Stimulated activated naive CD8-positive, alpha-beta T cell treated with anti-CD3 and anti-CD28 coated beads, Interleukin-15, Interleukin-2, amounts not matched to agents 100 ng/mL and 50 ng/mL, for 24 hours (primary cell): ENCODE results near the gene RTN4.
"Not testable (repeated sequence)": the region's sequence is repeated elsewhere in the genome, so short reads cannot be mapped to it uniquely, and the experiment has no call there.

Source experiments
- H3K27ac Mint-ChIP-seq: one replicate; pipeline ENCODE4 v1.8.0; 2021; ENCODE audit warnings: mild to moderate bottlenecking, mixed read lengths
- H3K27me3 Mint-ChIP-seq: one replicate; pipeline ENCODE4 v1.8.0; 2021; ENCODE audit warnings: mixed read lengths
- H3K36me3 Mint-ChIP-seq: one replicate; pipeline ENCODE4 v1.8.0; 2021; ENCODE audit warnings: low read depth, mixed read lengths
- H3K4me1 Mint-ChIP-seq: one replicate; pipeline ENCODE4 v1.8.0; 2021; ENCODE audit warnings: low read depth, mixed read lengths
- H3K4me3 Mint-ChIP-seq: one replicate; pipeline ENCODE4 v1.8.0; 2021; ENCODE audit warnings: mild to moderate bottlenecking, mixed read lengths
- H3K9me3 Mint-ChIP-seq: one replicate; pipeline ENCODE4 v1.8.0; 2021; ENCODE audit warnings: mixed read lengths

RTN4 gene

GRCh38 chr2:55050100-55050994 is at the start of gene RTN4:
TSS of gene RTN4 (minus strand) at chr2:55050451. CDS start at chr2:55050300, 151 bp downstream.
- H3K27me3 Mint-ChIP-seq = no peaks in the 10 kb centered on the region
- no peaks in the 10 kb centered on the region for H3K9me3 Mint-ChIP-seq
- peak within 1 kb of the TSS; percentile 100 for H3K27ac Mint-ChIP-seq
- peaks cover 4% of the 10 kb centered on the region for H3K36me3 Mint-ChIP-seq
- peaks cover 70% of the 10 kb centered on the region for H3K4me1 Mint-ChIP-seq
- H3K4me3 Mint-ChIP-seq = peak within 1 kb of the TSS; percentile 100

DNA sequence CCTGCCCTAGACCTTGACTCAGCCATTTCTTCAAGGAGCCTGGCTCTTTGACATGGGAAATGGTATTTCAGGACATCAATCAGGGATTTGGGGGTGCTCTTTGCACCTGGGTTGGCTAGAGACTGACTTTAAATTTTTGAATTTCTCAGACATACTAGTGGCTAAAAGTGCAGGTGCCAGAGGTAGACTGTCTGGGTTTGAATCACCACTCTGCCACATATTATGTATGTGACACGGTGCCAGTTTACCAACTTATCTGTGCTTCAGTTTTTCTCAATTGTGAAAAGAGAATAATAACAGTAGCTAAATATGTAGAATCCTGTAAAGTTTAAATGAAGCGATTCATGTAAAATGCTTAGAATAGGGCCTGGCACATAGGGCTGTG is 49.2 kb upstream of the RTN4 start:
- H3K4me3 Mint-ChIP-seq = no peak overlapping the region
- no peaks in the 10 kb centered on the region for H3K36me3 Mint-ChIP-seq
- H3K27ac Mint-ChIP-seq = peak overlapping the region; percentile 78
- peaks cover 19% of the 10 kb centered on the region for H3K4me1 Mint-ChIP-seq
- H3K9me3 Mint-ChIP-seq = no peaks in the 10 kb centered on the region
- no peaks in the 10 kb centered on the region for H3K27me3 Mint-ChIP-seq

- Mint-ChIP-seq H3K4me1 (peaks cover 15% of the 10 kb centered on the region), H3K4me3 (no peak overlapping the region), H3K9me3 (no peaks in the 10 kb centered on the region), H3K27ac (no peak overlapping the region), H3K27me3 (no peaks in the 10 kb centered on the region), H3K36me3 (no peaks in the 10 kb centered on the region)
These were observed 47.5 kb upstream of the RTN4 start for GRCh38 chr2:55097461-55098410.

DNA sequence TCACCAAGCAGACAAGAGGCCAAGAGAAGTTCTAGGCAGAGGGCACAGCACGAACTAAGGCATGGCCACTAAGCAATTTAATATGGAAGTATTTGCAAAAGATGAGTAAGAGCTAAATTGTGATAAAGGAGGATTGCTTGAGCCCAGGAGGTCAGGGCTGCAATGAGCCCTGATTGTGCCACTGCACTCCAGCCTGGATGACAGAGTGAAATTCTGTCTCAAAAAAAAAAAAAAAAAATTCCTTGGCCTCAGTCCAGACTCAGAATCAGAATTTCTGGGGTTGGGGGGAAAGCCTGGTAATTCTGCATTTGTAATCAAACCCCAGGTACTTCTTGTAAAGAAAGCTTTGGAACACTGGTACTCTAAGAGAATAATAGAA is 46.8 kb upstream of the RTN4 start:
- Mint-ChIP-seq H3K9me3 (no peaks in the 10 kb centered on the region), H3K36me3 (no peaks in the 10 kb centered on the region), H3K4me3 (no peak overlapping the region), H3K27me3 (no peaks in the 10 kb centered on the region), H3K4me1 (peaks cover 15% of the 10 kb centered on the region), H3K27ac (no peak overlapping the region)

- no peaks in the 10 kb centered on the region for H3K27me3 Mint-ChIP-seq
- H3K4me3 Mint-ChIP-seq = no peak overlapping the region
- no peak overlapping the region for H3K27ac Mint-ChIP-seq
- no peaks in the 10 kb centered on the region for H3K36me3 Mint-ChIP-seq
- H3K4me1 Mint-ChIP-seq = peaks cover 15% of the 10 kb centered on the region
- no peaks in the 10 kb centered on the region for H3K9me3 Mint-ChIP-seq
These were observed 46.3 kb upstream of the RTN4 start for GRCh38 chr2:55096586-55096985.

GRCh38 chr2:55093381-55093780 is 43.1 kb upstream of the RTN4 start:
- no peaks in the 10 kb centered on the region for H3K4me1 Mint-ChIP-seq
- H3K27me3 Mint-ChIP-seq = no peaks in the 10 kb centered on the region
- no peak overlapping the region for H3K27ac Mint-ChIP-seq

GRCh38 chr2:55092439-55092838 is 42.2 kb upstream of the RTN4 start:
- Mint-ChIP-seq H3K27ac (no peak overlapping the region), H3K4me3 (no peak overlapping the region), H3K27me3 (no peaks in the 10 kb centered on the region), H3K4me1 (no peaks in the 10 kb centered on the region), H3K9me3 (no peaks in the 10 kb centered on the region), H3K36me3 (no peaks in the 10 kb centered on the region)

More at GRCh38 chr2:55093381-55093780, 43.1 kb upstream of the RTN4 start:
- no peaks in the 10 kb centered on the region for H3K36me3 Mint-ChIP-seq
- no peaks in the 10 kb centered on the region for H3K9me3 Mint-ChIP-seq
- H3K4me3 Mint-ChIP-seq = no peak overlapping the region

DNA sequence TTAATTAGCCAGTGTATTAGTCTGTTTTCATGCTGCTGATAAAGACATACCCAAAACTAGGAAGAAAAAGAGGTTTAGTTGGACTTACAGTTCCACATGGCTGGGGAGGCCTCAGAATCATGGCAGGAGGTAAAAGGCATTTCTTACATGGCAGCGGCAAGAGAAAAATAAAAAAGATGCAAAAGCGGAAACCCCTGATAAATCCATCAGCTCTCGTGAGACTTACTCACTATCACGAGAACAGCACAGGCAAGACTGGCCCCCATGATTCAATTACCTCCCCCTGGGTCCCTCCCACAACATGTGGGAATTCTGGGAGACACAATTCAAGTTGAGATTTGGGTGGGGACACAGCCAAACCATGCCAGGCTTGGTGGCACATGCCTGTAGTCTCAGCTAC is 41.4 kb upstream of the RTN4 start:
- H3K9me3 Mint-ChIP-seq, H3K27ac Mint-ChIP-seq, H3K36me3 Mint-ChIP-seq, H3K4me3 Mint-ChIP-seq, H3K27me3 Mint-ChIP-seq, H3K4me1 Mint-ChIP-seq: not testable (repeated sequence)

- Mint-ChIP-seq H3K9me3 (no peaks in the 10 kb centered on the region), H3K27ac (no peak overlapping the region), H3K27me3 (no peaks in the 10 kb centered on the region), H3K4me3 (no peak overlapping the region), H3K36me3 (no peaks in the 10 kb centered on the region), H3K4me1 (no peaks in the 10 kb centered on the region)
These were observed 40.5 kb upstream of the RTN4 start for GRCh38 chr2:55090702-55091101.

- no peaks in the 10 kb centered on the region for H3K27me3 Mint-ChIP-seq
- H3K27ac Mint-ChIP-seq = no peak overlapping the region
- H3K36me3 Mint-ChIP-seq = no peaks in the 10 kb centered on the region
- H3K4me1 Mint-ChIP-seq = no peaks in the 10 kb centered on the region
- H3K9me3 Mint-ChIP-seq = no peaks in the 10 kb centered on the region
- H3K4me3 Mint-ChIP-seq = no peak overlapping the region
These were observed 39.5 kb upstream of the RTN4 start for GRCh38 chr2:55089726-55090125.

- no peak overlapping the region for H3K27ac Mint-ChIP-seq
- no peaks in the 10 kb centered on the region for H3K4me1 Mint-ChIP-seq
- H3K27me3 Mint-ChIP-seq = no peaks in the 10 kb centered on the region
- H3K9me3 Mint-ChIP-seq = no peaks in the 10 kb centered on the region
- H3K4me3 Mint-ChIP-seq = no peak overlapping the region
- no peaks in the 10 kb centered on the region for H3K36me3 Mint-ChIP-seq
These were observed 38.1 kb upstream of the RTN4 start for GRCh38 chr2:55088400-55088799.

DNA sequence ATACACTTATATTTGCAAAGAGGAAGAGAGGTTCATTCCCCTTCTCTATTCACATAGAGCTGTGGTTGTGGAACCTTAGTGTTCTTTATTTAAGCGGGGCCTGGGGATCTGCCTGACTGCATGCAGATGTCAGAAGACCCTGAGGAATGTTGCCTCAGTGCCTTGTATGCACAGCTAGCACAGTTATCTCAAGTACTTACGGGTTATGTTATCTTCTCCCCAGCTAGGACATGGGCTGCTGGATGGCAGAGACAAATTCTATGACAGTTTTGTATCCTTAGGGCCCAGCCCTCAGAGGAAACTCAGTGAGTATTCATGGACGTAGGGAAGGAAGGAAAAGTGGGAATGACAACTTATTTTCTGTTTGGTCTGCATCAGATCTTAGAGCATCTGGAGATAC is 37.7 kb upstream of the RTN4 start:
- Mint-ChIP-seq H3K9me3 (no peaks in the 10 kb centered on the region), H3K4me3 (no peak overlapping the region), H3K36me3 (no peaks in the 10 kb centered on the region), H3K4me1 (no peaks in the 10 kb centered on the region), H3K27ac (no peak overlapping the region), H3K27me3 (no peaks in the 10 kb centered on the region)

DNA sequence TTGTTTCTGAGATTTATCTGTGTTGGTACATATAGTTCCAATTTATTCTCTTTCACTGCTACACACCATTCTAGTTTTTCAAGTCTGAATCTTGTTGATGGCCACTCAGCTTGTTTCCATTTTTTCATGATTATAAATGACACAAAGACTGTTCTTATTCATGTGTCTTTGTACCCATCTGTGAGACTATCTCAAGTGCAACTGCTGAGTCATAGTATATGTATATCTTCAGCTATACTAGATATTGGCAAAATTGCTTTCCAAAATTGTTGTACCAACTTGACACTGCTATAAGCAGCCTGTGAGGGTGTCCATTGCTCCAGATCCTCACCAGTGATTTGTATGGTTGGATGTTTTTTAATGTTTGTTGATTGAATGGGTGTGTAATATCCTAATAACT is 37.2 kb upstream of the RTN4 start:
- Mint-ChIP-seq H3K9me3 (no peaks in the 10 kb centered on the region), H3K27me3 (no peaks in the 10 kb centered on the region), H3K27ac (no peak overlapping the region), H3K4me1 (no peaks in the 10 kb centered on the region), H3K4me3 (no peak overlapping the region), H3K36me3 (no peaks in the 10 kb centered on the region)

DNA sequence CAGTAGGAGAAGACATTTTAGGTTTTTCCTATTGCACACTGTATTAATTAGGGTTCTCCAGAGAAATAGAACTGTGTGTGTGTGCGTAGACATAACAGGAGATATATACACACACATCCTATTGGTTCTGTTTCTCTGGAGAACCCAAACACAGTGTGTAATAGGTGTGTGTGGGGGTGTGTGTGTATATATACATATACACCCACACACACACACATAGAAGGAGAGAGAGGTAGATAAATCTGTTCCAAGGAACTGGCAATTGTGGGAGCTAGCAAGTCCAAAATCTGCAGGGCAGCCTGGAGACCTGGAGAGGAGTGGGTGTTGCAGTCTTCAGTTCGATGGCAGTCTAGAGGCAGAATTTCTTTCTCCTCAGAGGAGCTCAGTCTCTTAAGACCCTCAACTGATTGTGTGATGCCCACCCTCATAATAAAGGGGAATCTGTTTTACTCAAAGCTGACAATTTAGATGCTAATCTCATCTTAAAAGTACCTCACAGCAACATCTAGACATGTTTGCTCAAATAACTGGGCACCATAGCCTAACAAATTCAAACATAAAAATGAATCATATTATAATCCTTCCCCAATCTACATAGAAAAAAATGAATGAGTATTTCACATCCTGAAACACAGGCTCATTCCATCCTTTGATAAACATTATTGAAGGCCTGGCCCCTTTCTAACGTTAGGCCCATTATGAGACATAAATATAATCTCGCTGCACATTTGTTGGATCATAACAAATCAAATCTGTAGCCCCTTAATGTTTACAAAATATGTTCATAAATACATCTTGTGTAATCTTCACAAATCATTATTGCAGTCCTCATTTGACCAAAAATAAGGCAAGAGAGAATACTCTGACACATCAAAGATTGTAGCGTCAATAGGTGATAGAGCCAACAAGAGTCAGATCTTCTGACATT is 35.1 kb upstream of the RTN4 start:
- H3K4me1 Mint-ChIP-seq = no peaks in the 10 kb centered on the region
- H3K9me3 Mint-ChIP-seq = peaks cover 2% of the 10 kb centered on the region
- no peaks in the 10 kb centered on the region for H3K27me3 Mint-ChIP-seq
- no peak overlapping the region for H3K27ac Mint-ChIP-seq
- no peak overlapping the region for H3K4me3 Mint-ChIP-seq
- H3K36me3 Mint-ChIP-seq = no peaks in the 10 kb centered on the region
